NB4 (cell line): ENCODE data around the gene TCEAL1.
"Not testable (repeated sequence)": the region's sequence is repeated elsewhere in the genome, so short reads cannot be mapped to it uniquely, and the experiment has no call there.

Experiments
- DNase-seq: peaks from one replicate; pipeline ENCODE4 v3.0.0; 2010; ENCODE audit warnings: low read depth
- H3K4me3 ChIP-seq: one replicate; pipeline ENCODE4 v1.5.1; 2011; ENCODE audit warnings: mild to moderate bottlenecking, low read depth, low read length, moderate library complexity
- CTCF ChIP-seq: IDR thresholded peaks from one replicate; pipeline ENCODE4 v1.5.1; 2012; ENCODE audit warnings: low read depth, low read length
- MAX ChIP-seq: IDR thresholded peaks from 2 replicates; pipeline ENCODE4 v1.6.1; 2011; ENCODE audit warnings: low read depth, low read length
- MYC ChIP-seq: IDR thresholded peaks from 2 replicates; pipeline ENCODE4 v1.6.1; 2011; ENCODE audit warnings: low read depth, low read length
- POLR2A ChIP-seq: IDR thresholded peaks from 2 replicates; pipeline ENCODE4 v1.6.1; 2011; ENCODE audit warnings: mild to moderate bottlenecking; ENCODE audit not compliant: insufficient read length; ENCODE audit errors: extremely low read depth

The TCEAL1 gene

GRCh38 chrX:103644125-103644524, 15.3 kb downstream of the TCEAL1 start:
- H3K4me3 ChIP-seq, result no peak overlapping the region
- TF ChIP-seq MYC (no peak), POLR2A (no peak), CTCF (no peak), MAX (no peak)
- DNase-seq, result no peak

- no peak for TF ChIP-seq MAX
- TF ChIP-seq CTCF, result no peak
- no peak for TF ChIP-seq MYC
- no peak for TF ChIP-seq POLR2A
- H3K4me3 ChIP-seq, result no peak overlapping the region
- no peak for DNase-seq
Measured at GRCh38 chrX:103647630-103648029, 18.9 kb downstream of the TCEAL1 start.

- H3K4me3 ChIP-seq, result no peak overlapping the region
- TF ChIP-seq CTCF (no peak), MYC (no peak), POLR2A (no peak), MAX (no peak)
- no peak for DNase-seq
Measured at GRCh38 chrX:103651151-103651773, 22.5 kb downstream of the TCEAL1 start.

GRCh38 chrX:103655230-103656000, 26.6 kb downstream of the TCEAL1 start:
- not testable (repeated sequence) for DNase-seq, H3K4me3 ChIP-seq

- no peak overlapping the region for H3K4me3 ChIP-seq
- DNase-seq, result no peak
- TF ChIP-seq MYC (no peak), CTCF (no peak), POLR2A (no peak), MAX (no peak)
Measured at GRCh38 chrX:103656617-103657016, 27.8 kb downstream of the TCEAL1 start.

GRCh38 chrX:103657066-103657465, 28.3 kb downstream of the TCEAL1 start:
- not testable (repeated sequence) for DNase-seq, H3K4me3 ChIP-seq
